PFSK-1 (cell line): Measurements from ENCODE around the gene TBCD.

Experiments
- POLR2AphosphoS5 ChIP-seq: IDR thresholded peaks from 2 replicates; pipeline ENCODE4 v1.6.1; 2012; ENCODE audit warnings: low read depth, mild to moderate bottlenecking, control low read depth, low read length, moderate library complexity
- SIN3A ChIP-seq: IDR thresholded peaks from 2 replicates; pipeline ENCODE4 v1.6.1; 2012; ENCODE audit warnings: mild to moderate bottlenecking, low read length, moderate library complexity, borderline replicate concordance; ENCODE audit not compliant: insufficient read depth

GRCh38 chr17:82871056-82871775 lies 119.4 kb downstream of the TBCD start:
- TF ChIP-seq POLR2AphosphoS5 (no peak), SIN3A (no peak)
